Hepatocyte (in vitro differentiated cells): Measurements from ENCODE around the gene SLX4IP.

Source experiments
- CTCF ChIP-seq: fragments of 200-600 bp; sonication (generic); IDR thresholded peaks from 2 replicates; pipeline ENCODE4 v1.5.1; 2016; ENCODE audit warnings: antibody characterized with exemption, mild to moderate bottlenecking; ENCODE audit not compliant: poor library complexity
- EZH2 ChIP-seq: fragments of 200-600 bp; sonication (generic); IDR thresholded peaks from 2 replicates; pipeline ENCODE4 v1.6.1; 2016; ENCODE audit warnings: antibody characterized with exemption, mild to moderate bottlenecking, borderline replicate concordance
- EZH2phosphoT487 ChIP-seq: fragments of 200-600 bp; sonication (generic); IDR thresholded peaks from one replicate; pipeline ENCODE4 v1.6.1; 2018; ENCODE audit warnings: antibody characterized with exemption, mild to moderate bottlenecking, low read depth, moderate library complexity; ENCODE audit not compliant: unreplicated experiment, severe bottlenecking

GRCh38 chr20:10554285-10554684, 119.2 kb downstream of the SLX4IP start:
- no peak for TF ChIP-seq CTCF
- no peak for TF ChIP-seq EZH2
- TF ChIP-seq EZH2phosphoT487 = no peak
